Fibroblast of pulmonary artery (primary cell): ENCODE data around the gene SLC9C2.
A peak's percentile ranks its signal among the peaks of the same experiment; 100 is the strongest.
"Not testable (repeated sequence)": the region's sequence is repeated elsewhere in the genome, so short reads cannot be mapped to it uniquely, and the experiment has no call there.

Experiments used
- DNase-seq: peaks from one replicate; pipeline ENCODE4 v3.0.0-alpha.2; 2010; ENCODE audit warnings: low read depth
- H3K4me3 ChIP-seq: replicated peaks from 2 replicates; pipeline ENCODE4 v1.5.1; 2011; ENCODE audit warnings: low read depth, mild to moderate bottlenecking, control low read depth, low read length, moderate library complexity
- CTCF ChIP-seq: IDR thresholded peaks from 2 replicates; pipeline ENCODE4 v1.5.1; 2011; ENCODE audit warnings: mild to moderate bottlenecking, control low read depth, low read length, inconsistent platforms; ENCODE audit errors: missing control alignments

The SLC9C2 gene

GRCh38 chr1:173572201-173572873, 30.5 kb downstream of the SLC9C2 start:
- no peak for DNase-seq
- no peak for TF ChIP-seq CTCF
- no peak overlapping the region for H3K4me3 ChIP-seq

- no peak for DNase-seq
- no peak for TF ChIP-seq CTCF
- no peak overlapping the region for H3K4me3 ChIP-seq
Observed at GRCh38 chr1:173570370-173571007, 32.4 kb downstream of the SLC9C2 start.

- no peak overlapping the region for H3K4me3 ChIP-seq
- no peak for DNase-seq
- no peak for TF ChIP-seq CTCF
Observed at GRCh38 chr1:173568483-173568882, 34.4 kb downstream of the SLC9C2 start.

- DNase-seq, H3K4me3 ChIP-seq: not testable (repeated sequence)
Observed at GRCh38 chr1:173563846-173564245, 39.0 kb downstream of the SLC9C2 start.

GRCh38 chr1:173562813-173563212, 40.1 kb downstream of the SLC9C2 start:
- no peak overlapping the region for H3K4me3 ChIP-seq
- DNase-seq, result no peak
- TF ChIP-seq CTCF, result peak; percentile 6

GRCh38 chr1:173561263-173561662, 41.6 kb downstream of the SLC9C2 start:
- no peak for DNase-seq
- no peak overlapping the region for H3K4me3 ChIP-seq
- no peak for TF ChIP-seq CTCF

GRCh38 chr1:173560285-173560880, 42.5 kb downstream of the SLC9C2 start:
- H3K4me3 ChIP-seq, result no peak overlapping the region
- DNase-seq, result no peak
- TF ChIP-seq CTCF, result no peak
